ENCODE data around the gene LRFN2. TPM values are rescaled to one million over a fixed set of nuclear protein-coding genes. Genes with fewer than 3 reads are reported as not detected.

LRFN2 gene
- total RNA-seq, 1 donor from 2014 or later, result not detected

GRCh38 chr6:40586369-40587201 is 579 bp downstream of the LRFN2 start:
- no peak for DNase-seq (ENCODE audit: low read depth)

GRCh38 chr6:40585651-40586269 is 1.4 kb downstream of the LRFN2 start:
- DNase-seq (ENCODE audit: low read depth), result no peak

GRCh38 chr6:40585223-40585622 is 1.9 kb downstream of the LRFN2 start:
- DNase-seq (ENCODE audit: low read depth), result no peak

- no peak for DNase-seq (ENCODE audit: low read depth)
These were observed 2.4 kb downstream of the LRFN2 start for GRCh38 chr6:40584741-40585140.

DNA sequence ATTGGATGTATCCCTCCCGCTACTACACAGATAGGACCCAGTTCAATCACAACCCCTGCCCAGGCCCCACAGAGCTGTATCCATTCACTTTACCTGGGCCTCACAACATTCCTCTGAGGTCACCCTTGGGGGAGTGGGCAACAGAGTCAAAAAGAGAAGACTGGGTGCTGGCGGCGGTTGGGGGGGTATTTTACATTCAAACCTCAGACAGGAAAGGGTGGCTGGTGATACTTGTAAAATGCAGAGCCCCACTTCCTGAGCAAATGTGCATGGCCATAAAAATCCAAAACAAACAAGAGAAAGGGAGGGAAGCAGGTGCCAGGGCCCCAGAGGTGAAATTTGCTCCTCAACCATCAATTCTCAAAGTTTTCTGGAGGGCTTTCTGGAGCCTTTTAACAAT is 3.5 kb downstream of the LRFN2 start:
- DNase-seq (ENCODE audit: low read depth), result no peak

- DNase-seq (ENCODE audit: low read depth), result no peak
These were observed 4.3 kb downstream of the LRFN2 start for GRCh38 chr6:40582892-40583291.

DNA sequence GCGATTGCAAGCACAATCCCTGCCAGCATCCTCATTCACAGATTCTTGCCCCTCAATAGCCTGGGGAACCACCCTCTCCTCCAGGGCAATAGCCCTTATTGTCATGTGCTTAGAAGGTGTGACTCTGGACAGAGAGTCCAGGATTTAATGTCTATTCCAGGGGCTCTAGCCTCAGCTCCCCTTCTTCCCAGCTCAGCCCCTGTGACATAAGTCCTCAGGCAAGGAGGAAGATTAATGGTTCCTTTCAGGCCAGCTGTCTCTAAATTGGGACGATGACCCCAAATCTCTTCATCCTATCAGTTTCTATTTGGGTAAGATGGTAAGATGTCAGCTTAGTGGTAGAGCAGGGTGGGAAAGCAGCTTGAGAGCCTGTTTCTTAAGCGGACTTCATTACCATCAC is 8.1 kb downstream of the LRFN2 start:
- no peak for DNase-seq (ENCODE audit: low read depth)

DNA sequence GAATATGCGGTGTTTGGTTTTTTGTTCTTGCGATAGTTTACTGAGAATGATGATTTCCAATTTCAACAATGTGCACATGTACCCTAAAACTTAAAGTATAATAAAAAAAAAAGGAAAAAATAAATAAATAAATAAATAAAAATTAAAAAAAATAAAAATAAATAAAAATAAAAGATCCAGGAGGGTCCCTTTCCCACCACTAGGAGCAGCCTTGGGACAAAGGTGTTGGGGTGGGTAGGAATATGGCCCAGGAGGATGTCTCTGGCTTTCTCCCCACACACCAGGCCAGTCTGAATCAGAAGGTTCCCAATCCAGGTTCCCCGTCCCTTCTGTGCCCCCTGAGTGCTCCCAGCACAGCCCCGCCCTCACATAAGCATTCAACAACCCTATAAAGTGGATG is 9.5 kb downstream of the LRFN2 start:
- DNase-seq (ENCODE audit: low read depth), result no peak

GRCh38 chr6:40573221-40573620 is 13.9 kb downstream of the LRFN2 start:
- DNase-seq (ENCODE audit: low read depth), result no peak

DNA sequence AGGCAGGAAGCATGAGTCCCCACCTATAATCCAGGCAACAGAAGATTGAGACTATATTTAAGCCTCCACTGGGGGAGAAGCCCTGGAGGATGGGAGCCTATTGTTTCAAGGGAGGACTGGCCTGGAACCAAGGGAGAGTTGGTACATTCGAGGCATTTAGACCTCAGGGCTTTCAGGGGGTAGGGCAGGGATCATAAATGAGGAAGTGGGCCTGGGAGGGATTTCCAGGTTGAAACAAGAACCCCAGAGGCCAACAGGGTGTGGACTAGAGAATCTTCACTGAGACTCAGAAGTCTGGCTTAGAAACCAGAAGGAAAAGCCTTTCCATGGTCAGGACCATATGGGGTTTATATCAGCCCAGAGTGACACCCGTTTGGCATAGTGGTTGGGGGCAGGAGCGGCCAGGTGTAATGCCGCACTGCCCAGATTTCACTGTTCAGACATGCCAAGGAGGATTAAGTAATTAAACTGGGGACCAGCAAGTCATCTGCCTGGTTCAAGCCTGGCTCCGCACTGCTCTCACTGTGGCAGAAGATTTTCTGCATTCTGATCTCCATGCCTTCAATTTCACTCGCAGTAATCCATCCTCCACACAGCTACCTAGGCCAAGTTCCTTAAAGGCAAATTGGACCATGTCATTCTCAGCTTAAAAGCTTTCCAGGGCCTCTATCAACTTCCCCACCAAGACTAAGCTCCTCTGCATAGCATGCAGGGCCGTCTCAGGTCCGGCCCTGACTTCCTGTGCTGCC is 17.8 kb downstream of the LRFN2 start:
- no peak for DNase-seq (ENCODE audit: low read depth)

DNA sequence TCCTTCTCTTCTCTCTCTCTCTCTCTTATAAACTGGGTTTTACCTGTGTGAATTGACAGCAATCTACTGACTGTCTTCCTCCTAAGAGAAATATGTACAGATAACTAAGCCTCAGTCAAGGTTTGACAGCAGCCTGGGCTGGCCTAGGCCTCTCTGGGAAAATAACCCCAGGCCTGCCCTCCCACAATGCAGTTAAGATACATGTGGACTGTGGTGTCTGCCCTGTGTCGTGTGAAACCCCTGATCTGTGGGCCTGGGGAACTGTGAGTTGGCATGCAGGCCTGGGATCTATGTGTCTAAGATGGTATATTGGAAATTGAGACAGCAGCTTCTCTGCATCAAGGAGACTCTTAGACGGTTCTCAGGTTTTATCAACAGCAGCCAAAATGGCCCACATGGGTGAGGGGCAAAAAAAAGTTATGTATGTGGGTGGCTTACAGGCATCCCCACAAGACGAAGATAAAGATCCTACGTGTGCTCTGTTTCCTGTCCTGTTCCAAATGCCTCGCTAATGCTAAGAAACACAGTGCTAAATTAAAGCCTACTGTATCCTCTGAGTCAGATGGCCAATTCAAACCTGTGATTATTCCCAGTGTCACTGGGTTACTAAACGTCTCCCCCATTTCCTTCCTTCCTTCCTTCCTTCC is 19.0 kb downstream of the LRFN2 start:
- no peak for DNase-seq (ENCODE audit: low read depth)

- no peak for DNase-seq (ENCODE audit: low read depth)
These were observed 24.1 kb downstream of the LRFN2 start for GRCh38 chr6:40563111-40563510.

DNA sequence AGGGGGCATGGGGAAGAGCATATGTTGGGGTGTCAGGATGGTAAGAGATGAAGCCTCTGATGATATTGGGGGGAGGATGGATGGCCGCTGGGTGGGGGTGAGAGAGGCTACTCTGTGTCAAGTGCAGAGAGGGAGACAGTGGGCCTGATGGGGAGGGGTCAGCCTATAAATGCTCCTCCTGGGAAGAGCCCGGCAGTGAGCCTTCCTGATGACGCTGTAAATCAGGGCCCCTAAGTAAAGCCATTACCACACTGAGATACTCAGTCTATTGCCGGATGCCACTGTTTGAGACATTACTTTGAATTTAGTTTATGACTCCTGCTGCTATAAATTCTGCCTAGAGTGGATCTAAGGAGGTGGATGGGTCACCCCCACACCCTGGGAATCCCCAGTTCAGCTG is 28.1 kb downstream of the LRFN2 start:
- DNase-seq (ENCODE audit: low read depth), result no peak

DNA sequence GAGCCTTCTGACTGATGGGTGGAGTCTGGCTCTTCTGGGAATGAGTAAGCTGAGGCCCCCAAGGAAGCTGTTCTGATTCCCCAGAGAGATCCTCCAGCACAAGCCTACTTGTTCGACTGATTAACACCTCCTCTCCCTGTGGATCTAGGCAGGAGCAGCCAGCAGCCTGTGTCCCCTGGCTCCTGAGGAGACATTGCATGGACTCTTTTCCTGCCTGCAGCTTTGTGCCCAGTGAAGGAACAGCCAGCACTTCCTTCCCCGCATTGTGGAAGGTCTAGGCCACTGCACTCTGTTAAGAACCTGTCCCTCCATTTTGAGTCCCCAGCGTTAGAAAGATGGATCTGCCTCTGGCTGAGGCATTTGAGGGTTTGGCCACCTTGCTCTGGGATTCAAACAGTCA is 29.1 kb downstream of the LRFN2 start:
- no peak for DNase-seq (ENCODE audit: low read depth)

- DNase-seq (ENCODE audit: low read depth), result no peak
These were observed 30.3 kb downstream of the LRFN2 start for GRCh38 chr6:40556881-40557280.

DNA sequence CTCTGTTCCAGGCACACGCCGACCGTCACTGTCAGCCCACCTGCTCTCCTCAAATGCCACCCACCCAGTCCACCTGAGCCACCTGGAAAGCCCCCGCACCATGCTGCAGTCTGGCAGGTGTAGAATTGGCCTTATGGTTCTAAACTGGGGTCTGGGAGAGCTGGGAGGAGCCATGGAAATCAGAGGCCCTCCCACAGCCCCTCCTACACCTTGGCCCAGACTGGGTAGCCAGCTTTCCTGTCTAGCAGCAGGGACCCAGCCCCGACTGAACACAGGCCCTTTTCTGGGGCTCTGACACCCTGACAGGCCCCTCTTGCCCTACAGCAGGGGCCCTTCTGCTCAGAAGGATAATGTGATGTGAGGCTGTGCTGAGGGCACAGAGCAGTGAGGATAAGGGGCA is 31.1 kb downstream of the LRFN2 start:
- DNase-seq (ENCODE audit: low read depth), result no peak

GRCh38 chr6:40555092-40555491 is 32.1 kb downstream of the LRFN2 start:
- DNase-seq (ENCODE audit: low read depth), result no peak

GRCh38 chr6:40552941-40553340 is 34.2 kb downstream of the LRFN2 start:
- DNase-seq (ENCODE audit: low read depth), result peak; percentile 1

- DNase-seq (ENCODE audit: low read depth), result no peak
These were observed 35.1 kb downstream of the LRFN2 start for GRCh38 chr6:40551966-40552505.

DNA sequence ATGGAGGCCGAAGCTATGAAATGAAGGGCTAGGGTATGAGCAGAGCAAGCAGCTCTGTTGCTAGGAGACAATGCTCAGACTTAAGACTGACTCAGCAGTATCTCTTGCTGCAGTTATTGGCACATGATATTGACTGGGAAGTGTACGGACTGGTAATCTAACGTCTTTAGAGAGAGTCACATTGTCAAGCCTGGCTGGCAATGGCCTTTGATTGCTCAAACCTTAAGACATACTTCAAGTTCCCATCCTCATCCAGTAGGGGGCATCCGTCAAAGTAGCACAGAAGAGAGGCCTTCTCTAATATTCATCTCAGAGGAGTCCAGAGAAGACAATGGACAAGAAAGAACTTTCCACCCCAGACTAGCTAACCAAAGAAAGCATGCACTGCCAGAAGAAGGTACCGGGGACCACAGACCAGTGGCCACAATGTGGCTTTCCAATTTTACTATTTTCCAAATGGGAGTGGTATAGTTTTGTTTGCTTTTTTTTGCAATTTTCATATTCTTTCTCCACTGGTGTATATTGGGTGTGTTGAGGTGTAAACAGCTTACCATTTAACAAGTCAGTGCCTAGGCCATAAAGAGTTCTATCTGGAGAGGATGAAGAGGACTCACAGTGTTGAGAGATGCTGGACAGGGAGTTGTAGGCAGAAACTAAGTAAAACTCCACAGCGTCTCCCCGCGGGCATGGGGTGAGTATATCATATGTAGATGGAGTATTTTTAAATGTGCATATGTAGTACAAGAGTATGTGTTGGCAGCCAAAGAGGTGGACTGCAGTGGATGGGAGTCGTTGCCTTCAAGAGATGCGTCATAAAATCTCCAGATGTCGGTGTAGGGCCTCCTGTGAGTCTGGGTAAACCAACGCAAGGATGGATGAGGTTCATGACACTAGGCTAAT is 36.7 kb downstream of the LRFN2 start:
- DNase-seq (ENCODE audit: low read depth), result peak; percentile 41

- no peak for DNase-seq (ENCODE audit: low read depth)
These were observed 41.2 kb downstream of the LRFN2 start for GRCh38 chr6:40545954-40546353.
